HG03520 (cell line): ENCODE data around the gene RAB9B.
"Not testable (repeated sequence)": the region's sequence is repeated elsewhere in the genome, so short reads cannot be mapped to it uniquely, and the experiment has no call there.

Experiments
- ATAC-seq: cut with Tn5 transposase; IDR thresholded peaks from one replicate; pipeline ENCODE4 v1.9.1; 2021; ENCODE audit warnings: mild to moderate bottlenecking, moderate library complexity; ENCODE audit not compliant: unreplicated experiment

RAB9B gene

GRCh38 chrX:103831803-103832544 lies at the start of gene RAB9B:
Gene RAB9B, minus strand, starts transcription at chrX:103832257. Its CDS starts 6,473 bp downstream, at chrX:103825784.
- peak; percentile 79 for ATAC-seq

DNA sequence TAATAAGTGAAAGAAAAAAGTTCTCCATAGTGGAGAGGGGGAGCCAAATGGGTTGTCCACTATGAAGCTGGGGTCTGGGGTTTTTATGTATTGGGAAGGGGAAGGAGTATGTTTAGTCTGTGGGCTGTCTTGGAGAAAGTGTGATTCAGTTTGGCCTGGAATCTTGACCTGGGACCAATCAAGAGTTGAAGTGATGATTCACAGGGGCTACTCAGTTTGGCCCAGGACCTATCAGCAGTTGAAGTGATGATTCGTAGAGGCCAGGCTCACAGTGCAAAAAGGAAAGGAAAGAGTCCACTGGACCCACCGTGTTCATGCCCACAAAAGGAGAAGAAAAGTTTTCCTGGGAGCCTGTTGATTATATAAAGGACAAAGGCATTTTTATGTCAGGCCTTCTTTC lies 47.3 kb upstream of the RAB9B start:
- ATAC-seq, result no peak

GRCh38 chrX:103878466-103879122 lies 46.5 kb upstream of the RAB9B start:
- ATAC-seq, result no peak

DNA sequence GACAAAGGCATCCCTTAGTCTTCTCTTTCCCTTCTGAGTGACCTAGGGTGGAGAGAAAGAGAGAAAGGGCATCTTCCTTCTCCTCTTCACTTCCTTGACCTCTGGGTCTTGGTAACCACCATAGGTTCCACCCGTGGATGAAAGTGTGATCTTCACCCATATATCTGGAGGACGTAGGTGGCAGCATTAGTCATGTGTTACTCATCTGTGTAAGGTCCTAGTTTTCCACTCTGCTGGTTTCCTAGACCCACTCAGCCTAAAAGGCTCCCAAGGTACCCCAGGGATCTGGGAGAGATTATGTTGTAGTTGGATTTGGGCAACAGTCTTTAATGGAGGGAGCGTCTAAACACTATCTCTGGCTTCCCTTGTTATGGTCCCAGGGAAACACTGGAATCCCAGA lies 45.5 kb upstream of the RAB9B start:
- ATAC-seq, result no peak

- ATAC-seq, result no peak
Observed at GRCh38 chrX:103864886-103865534, 33.0 kb upstream of the RAB9B start.

DNA sequence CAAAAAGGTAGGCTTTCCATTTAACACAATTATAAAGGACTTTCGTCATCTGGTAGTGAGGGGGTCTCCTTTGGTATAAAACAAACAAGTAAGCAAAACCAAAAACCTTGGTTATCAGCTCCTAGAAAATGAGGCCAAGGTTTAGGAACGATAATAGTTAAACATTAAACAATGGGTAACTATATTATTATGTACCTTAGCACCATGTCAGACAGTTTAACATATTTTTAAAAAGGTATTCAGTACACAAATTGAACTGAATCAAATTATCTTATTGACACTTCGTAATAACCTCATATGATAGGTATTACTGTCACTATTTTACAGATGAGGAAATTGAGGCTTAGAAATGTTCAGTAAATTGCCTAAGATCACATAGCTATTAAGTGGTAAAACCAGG lies 32.1 kb upstream of the RAB9B start:
- no peak for ATAC-seq

DNA sequence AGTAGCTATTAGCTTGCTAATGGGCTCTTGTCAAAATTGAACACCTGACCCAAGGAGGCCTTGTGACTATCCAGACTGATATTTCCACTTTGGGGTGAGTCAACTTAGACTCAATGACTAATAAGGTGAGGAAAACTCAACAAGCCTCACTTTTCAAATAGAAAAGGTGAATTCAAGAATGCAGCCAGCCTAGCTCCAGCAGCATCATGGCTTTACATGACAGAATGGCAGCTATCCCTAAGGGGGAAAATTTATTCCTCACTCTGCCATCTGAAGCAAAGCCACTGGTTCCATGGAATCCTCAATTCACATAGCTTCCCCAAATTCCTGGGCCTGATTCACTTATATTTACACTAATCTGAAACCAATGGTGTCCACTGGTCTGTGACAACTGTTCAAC lies 29.1 kb upstream of the RAB9B start:
- no peak for ATAC-seq

DNA sequence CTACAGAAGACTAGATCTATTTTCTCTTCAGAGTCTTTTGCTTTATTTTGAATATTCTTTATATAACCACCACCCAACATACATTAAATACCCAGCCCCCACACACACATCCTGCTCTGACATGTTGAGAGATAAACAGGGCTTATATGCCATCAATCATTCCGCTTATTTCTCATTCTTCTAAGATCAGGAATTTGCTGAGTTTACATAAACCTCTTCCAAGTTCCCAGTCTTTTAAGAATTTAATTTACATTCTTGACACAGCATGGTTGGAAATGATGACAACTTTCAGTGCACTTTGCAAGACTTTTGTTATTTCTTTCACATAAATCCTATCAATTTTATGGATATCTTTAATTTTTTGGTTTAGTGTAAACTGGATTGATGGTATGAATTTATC lies 17.5 kb upstream of the RAB9B start:
- ATAC-seq, result no peak

DNA sequence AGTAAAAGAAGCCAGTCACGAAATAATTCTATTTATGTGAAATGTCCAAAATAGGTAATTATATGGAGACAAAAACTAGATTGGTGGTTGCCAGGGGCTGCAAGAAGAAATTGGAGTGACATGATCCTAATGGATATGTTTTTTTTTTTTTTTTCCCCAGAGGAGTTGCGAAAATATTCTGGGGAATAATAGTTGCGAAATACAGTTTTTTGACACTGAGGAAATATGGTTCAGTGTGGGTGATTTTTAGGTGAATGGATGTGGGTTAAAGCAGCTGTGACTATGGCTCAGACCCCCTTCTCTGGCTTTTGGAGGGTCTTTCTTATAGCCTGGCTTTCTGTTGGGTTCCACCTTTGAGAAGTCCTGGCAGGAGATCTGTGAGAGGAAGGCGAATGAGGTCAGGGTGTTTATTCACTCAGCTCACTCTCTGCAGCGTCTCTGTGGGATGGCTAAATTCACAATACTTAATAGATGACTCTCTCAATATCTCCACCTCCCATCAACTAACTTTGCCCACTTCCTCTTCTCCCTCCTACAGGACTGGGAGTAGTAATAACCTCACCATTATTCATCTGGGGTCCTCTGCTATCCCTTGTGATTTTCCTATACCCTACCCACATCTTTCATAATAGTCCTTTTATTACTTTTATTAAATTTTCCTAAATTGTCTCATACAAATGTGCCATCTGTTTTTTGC lies 15.3 kb upstream of the RAB9B start:
- no peak for ATAC-seq

DNA sequence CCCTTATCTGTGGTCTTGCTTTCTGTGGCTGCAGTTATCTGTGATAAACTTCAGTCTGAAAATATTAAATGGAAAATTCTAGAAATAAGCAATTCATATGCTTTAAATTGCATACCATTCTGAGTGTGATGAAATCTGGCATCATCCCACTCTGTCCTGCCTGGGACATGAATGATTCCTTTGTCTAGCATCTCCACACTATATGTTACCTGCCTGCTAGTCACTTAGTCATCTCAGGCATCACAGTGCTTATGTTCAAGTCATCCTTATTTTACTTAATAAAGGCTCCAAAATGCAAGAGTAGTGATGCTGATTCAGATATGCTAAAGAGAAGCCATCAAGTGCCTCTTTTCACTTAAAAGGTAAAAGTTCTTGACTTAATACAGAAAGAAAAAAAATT lies 14.3 kb upstream of the RAB9B start:
- no peak for ATAC-seq

GRCh38 chrX:103845165-103845653 lies 13.2 kb upstream of the RAB9B start:
- peak; percentile 84 for ATAC-seq

DNA sequence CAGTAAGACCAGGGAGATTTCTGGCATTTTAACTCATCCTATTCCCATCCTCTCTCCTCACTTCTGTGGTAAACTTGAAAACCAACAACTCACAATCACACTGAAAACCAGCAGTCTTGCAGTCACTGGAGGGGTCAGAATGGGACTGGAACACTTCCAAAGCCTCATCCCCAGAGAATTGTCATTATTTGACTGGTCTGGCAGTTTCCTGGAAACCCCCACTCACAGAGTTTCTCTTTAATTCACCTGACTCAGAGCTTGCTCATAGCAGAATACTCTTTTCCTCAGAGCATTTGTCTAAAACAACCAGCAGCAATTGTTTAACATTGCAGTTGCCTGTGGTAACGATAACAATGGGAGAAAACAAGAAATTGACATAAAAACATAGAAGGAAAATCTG lies 7.3 kb upstream of the RAB9B start:
- no peak for ATAC-seq

GRCh38 chrX:103831342-103831802 lies 685 bp downstream of the RAB9B start:
- ATAC-seq, result peak; percentile 16

DNA sequence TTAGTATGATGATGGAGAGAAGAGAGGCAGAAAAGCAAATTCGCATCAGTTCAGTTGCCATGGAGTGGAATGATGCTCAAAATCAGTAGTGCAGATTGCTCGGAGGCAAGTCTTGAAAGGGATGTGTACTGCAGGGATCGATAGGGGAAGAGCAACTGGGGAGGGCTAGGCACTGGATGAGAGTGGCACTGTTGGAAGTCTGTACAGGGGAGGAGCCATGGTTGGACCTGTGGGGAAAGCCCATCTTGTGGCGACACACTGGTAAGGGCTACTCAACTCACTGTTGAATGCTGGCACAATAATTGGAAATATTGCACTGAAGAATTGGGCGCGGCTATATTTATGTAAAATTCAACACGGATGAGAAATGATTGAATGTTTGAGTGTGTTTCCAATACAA lies 1.2 kb downstream of the RAB9B start:
- ATAC-seq, result no peak

DNA sequence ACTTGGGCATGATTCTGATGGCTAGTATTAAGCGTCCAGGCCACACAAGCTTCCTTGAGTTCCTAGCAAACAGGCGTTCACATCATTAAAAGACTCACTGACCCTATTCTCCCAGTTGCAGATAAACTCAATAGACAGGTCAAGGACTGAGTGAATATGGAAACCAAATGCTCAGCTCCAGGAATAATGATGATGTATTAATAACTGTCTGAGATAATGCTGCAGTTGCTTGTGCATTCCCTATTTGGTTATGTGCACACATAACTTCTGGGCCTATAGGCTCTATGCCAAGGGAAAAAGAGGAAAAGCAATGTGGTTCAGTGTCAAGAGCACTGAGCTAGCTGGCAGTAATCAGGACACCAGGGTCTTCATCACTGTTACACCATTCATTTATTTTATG lies 3.5 kb downstream of the RAB9B start:
- no peak for ATAC-seq

DNA sequence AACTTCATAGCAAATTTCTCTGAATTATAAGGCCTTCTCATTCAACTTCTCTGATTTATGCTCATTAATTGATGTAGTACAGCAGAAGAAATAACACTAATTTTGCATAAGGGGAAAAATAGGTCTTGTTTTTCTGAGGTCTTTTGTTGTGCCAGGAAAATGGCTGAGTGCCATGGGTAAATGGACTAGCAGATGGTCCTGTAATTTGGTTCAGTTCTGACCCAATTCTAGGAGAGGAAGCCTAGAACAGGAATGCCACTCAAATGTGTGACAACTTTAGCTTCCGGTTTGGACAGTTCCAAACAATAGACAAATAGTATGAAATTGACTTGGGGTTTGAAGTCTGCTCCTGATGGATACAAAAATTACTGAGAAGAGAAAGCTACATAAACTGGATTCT lies 6.2 kb downstream of the RAB9B start:
- ATAC-seq, result no peak

GRCh38 chrX:103823591-103823990 lies 8.5 kb downstream of the RAB9B start:
- no peak for ATAC-seq

- ATAC-seq, result not testable (repeated sequence)
Observed at GRCh38 chrX:103820802-103821201, 11.3 kb downstream of the RAB9B start.

DNA sequence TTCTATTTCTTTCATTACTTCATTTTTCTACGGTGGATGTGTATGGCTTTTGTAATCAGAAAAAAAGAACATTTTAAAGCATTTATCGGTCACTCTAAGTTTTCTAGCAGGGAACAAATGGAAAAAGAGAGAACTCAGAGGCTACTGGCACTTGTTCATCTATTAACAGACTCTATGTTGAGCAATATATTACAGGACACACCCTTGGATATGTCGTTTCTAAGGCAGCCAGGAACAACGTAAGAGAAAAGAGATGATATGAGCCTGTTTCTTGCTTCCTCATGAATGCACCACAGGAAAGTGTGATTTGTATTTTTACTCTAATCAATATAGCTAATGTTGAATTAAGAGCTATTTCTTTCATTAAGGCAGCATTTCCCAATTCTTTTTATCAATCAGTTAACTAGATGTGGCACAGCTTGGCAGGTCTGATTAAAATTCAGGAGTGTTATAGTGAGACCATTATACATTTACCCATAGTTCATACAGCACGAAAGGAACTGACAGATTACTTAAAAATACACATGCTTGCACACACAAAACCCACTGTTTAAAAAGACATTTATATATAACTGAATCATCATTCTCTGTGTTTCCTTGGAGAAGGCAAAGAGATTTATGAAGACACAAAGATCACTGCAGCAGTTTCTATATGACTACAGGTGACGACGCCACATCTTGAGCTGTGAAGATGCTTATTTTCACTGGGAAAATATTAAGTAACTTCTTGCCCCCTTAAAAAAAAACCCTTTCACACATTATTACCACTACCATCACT lies 13.0 kb downstream of the RAB9B start:
- ATAC-seq, result no peak

DNA sequence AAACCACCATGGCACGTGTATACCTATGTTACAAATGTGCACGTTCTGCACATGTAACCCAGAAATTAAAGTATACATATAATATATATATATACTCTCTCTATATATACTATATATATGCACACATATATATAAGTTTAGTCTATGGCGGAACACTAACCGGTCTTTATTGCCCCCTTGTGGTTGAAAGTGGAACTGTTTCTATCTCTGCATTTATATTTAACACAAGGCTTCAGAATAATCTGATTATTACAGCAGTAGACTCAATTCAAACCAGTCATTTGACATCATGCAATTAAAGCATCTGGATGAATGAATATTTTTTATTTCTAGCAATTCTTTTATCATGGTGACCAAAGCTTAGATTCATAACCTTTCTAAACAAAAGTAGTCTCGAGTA lies 14.6 kb downstream of the RAB9B start:
- ATAC-seq, result peak; percentile 67
